HCT116 (cell line): ENCODE measurements around the gene TPST1. TPM values are rescaled to one million over a fixed set of nuclear protein-coding genes. Genes with fewer than 3 reads are reported as not detected.

Experiments used
- ATAC-seq: fragments of 200-7000 bp; cut with Tn5 transposase; 2 replicates; pipeline ENCODE4 v1.9.1; 2020; ENCODE audit warnings: mild to moderate bottlenecking, moderate library complexity
- BruUV-seq: library from RNA; stranded (reverse); fragments of 400-500 nt; replicated peaks from 2 replicates; lab custom pipeline; 2021; lab: Mats Ljungman, UMichigan
- CTCF ChIA-PET: fragments of 300-600 bp; sonication (Branson Sonifier 250); formaldehyde crosslinking; loops from one replicate; lab custom pipeline; 2021; ENCODE audit warnings: antibody characterized with exemption; lab: Charles Lee
- POLR2A ChIA-PET: fragments of 300-600, 350-600 bp; sonication (Branson Sonifier 250); formaldehyde crosslinking; loops from one replicate; lab custom pipeline; 2021; ENCODE audit warnings: antibody characterized with exemption; lab: Charles Lee
- RAD21 ChIA-PET, 2 experiments: fragments of 300-600 bp; sonication (Branson Sonifier 250); formaldehyde crosslinking; loops; one replicate each; lab custom pipeline; 2023; ENCODE audit warnings: low total read pairs in 2 of 2; ENCODE audit not compliant: uncharacterized antibody in 2 of 2, unreplicated experiment in 2 of 2, low non-redundant PET in 1 of 2; lab: Charles Lee
- DNase-seq: peaks from one replicate; pipeline ENCODE4 v3.0.0-alpha.2; 2010; ENCODE audit warnings: low read depth, low spot score
- H2AFZ ChIP-seq: fragments of 200-600 bp; shearing (Covaris generic), sonication (generic); 2 replicates; pipeline ENCODE4 v1.6.1; 2017; ENCODE audit warnings: low read depth, mixed run types, mixed read lengths, antibody characterized with exemption, low read length; ENCODE audit not compliant: poor library complexity, severe bottlenecking
- H3K27ac ChIP-seq: 2 replicates; pipeline ENCODE4 v1.5.1; 2012; ENCODE audit warnings: low read depth, low read length
- H3K27me3 ChIP-seq: fragments of 200-600 bp; sonication (generic); 2 replicates; pipeline ENCODE4 v1.6.1; 2016; ENCODE audit warnings: mixed run types, low read length, mixed read lengths; ENCODE audit not compliant: insufficient read depth
- H3K36me3 ChIP-seq, 2 experiments: fragments of 200-500 bp in 1 of 2; fragments of 200-600 bp in 1 of 2; sonication (Bioruptor generic) in 1 of 2; sonication (generic) in 1 of 2; 2 replicates each; pipeline versions ENCODE4 v1.5.1 to v1.6.1; 2014 to 2016; ENCODE audit warnings: low read length in 2 of 2, inconsistent platforms in 1 of 2, mixed read lengths in 1 of 2, mixed run types in 1 of 2; ENCODE audit not compliant: insufficient read depth in 2 of 2, control insufficient read depth in 1 of 2
- H3K4me1 ChIP-seq, 2 experiments: fragments of 200-600 bp in 1 of 2; sonication (generic) in 1 of 2; 2 replicates each; pipeline versions ENCODE4 v1.5.1 to v1.6.1; 2012 to 2017; ENCODE audit warnings: low read length in 2 of 2, inconsistent platforms in 1 of 2, mild to moderate bottlenecking in 1 of 2, mixed read lengths in 1 of 2, mixed run types in 1 of 2, moderate library complexity in 1 of 2; ENCODE audit not compliant: insufficient read depth in 2 of 2, control insufficient read depth in 1 of 2
- H3K4me2 ChIP-seq: fragments of 200-600 bp; sonication (generic); 2 replicates; pipeline ENCODE4 v1.6.1; 2017; ENCODE audit warnings: mixed run types, low read length, mixed read lengths
- H3K4me3 ChIP-seq, 2 experiments: fragments of 200-600 bp in 1 of 2; sonication (generic) in 1 of 2; replicated peaks in 1 of 2; 2 replicates each; pipeline ENCODE4 v1.5.1; 2011 to 2016; ENCODE audit warnings: low read length in 2 of 2, control low read depth in 1 of 2, low read depth in 1 of 2, mild to moderate bottlenecking in 1 of 2, mixed read lengths in 1 of 2, mixed run types in 1 of 2
- H3K79me2 ChIP-seq: fragments of 200-600 bp; sonication (generic); 2 replicates; pipeline ENCODE4 v1.6.1; 2017; ENCODE audit warnings: mild to moderate bottlenecking, mixed run types, low read length, moderate library complexity, mixed read lengths; ENCODE audit not compliant: insufficient read depth
- H3K9ac ChIP-seq: fragments of 200-600 bp; sonication (generic); 2 replicates; pipeline ENCODE4 v1.6.1; 2016; ENCODE audit warnings: low read length, mixed read lengths
- H3K9me2 ChIP-seq: fragments of 200-600 bp; sonication (generic), shearing (Covaris generic); 2 replicates; pipeline ENCODE4 v1.6.1; 2017; ENCODE audit warnings: mixed run types, mild to moderate bottlenecking, moderate library complexity; ENCODE audit not compliant: insufficient read depth
- H3K9me3 ChIP-seq, 2 experiments: fragments of 200-500 bp in 1 of 2; fragments of 200-600 bp in 1 of 2; sonication (Bioruptor generic) in 1 of 2; sonication (generic) in 1 of 2; 2 replicates each; pipeline ENCODE4 v1.6.1; 2014 to 2017; ENCODE audit warnings: low read length in 2 of 2, mixed read lengths in 2 of 2, inconsistent platforms in 1 of 2, low read depth in 1 of 2, mild to moderate bottlenecking in 1 of 2, mixed run types in 1 of 2, moderate library complexity in 1 of 2; ENCODE audit not compliant: control insufficient read depth in 1 of 2, insufficient read depth in 1 of 2
- H4K20me1 ChIP-seq: fragments of 200-600 bp; sonication (generic), shearing (Covaris generic); 2 replicates; pipeline ENCODE4 v1.6.1; 2017; ENCODE audit warnings: mixed run types, mild to moderate bottlenecking, moderate library complexity; ENCODE audit not compliant: insufficient read depth
- EGR1 ChIP-seq: IDR thresholded peaks from 2 replicates; pipeline ENCODE4 v1.6.1; 2012; ENCODE audit warnings: low read depth
- ELF1 ChIP-seq: IDR thresholded peaks from 2 replicates; pipeline ENCODE4 v1.6.1; 2012; ENCODE audit warnings: low read depth, borderline replicate concordance
- EZH2 ChIP-seq: fragments of 200-600 bp; sonication (generic); IDR thresholded peaks from 2 replicates; pipeline ENCODE4 v1.6.1; 2017; ENCODE audit warnings: antibody characterized with exemption, mixed run types
- EZH2phosphoT487 ChIP-seq: fragments of 200-600 bp; IDR thresholded peaks from 2 replicates; pipeline ENCODE4 v1.6.1; 2018; ENCODE audit warnings: antibody characterized with exemption, borderline replicate concordance
- FOSL1 ChIP-seq: IDR thresholded peaks from 2 replicates; pipeline ENCODE4 v1.6.1; 2012; ENCODE audit warnings: low read depth
- POLR2AphosphoS5 ChIP-seq: IDR thresholded peaks from 2 replicates; pipeline ENCODE4 v1.6.1; 2011; ENCODE audit warnings: mild to moderate bottlenecking, low read depth, low read length, moderate library complexity
- RAD21 ChIP-seq: IDR thresholded peaks from 2 replicates; pipeline ENCODE4 v1.6.1; 2012; ENCODE audit warnings: low read depth, mild to moderate bottlenecking
- SIN3A ChIP-seq: IDR thresholded peaks from 2 replicates; pipeline ENCODE4 v1.6.1; 2012; ENCODE audit warnings: low read depth
- SRF ChIP-seq: IDR thresholded peaks from 2 replicates; pipeline ENCODE4 v1.6.1; 2012; ENCODE audit warnings: low read depth
- TCF7L2 ChIP-seq: IDR thresholded peaks from 2 replicates; pipeline ENCODE4 v1.7.0; 2011; ENCODE audit warnings: borderline replicate concordance, inconsistent platforms; ENCODE audit not compliant: insufficient read depth, insufficient read length; ENCODE audit errors: extremely low read depth
- ZFX ChIP-seq: fragments of 450-650 bp; IDR thresholded peaks from 2 replicates; pipeline ENCODE4 v1.6.1; 2017
- ZNF274 ChIP-seq: fragments of 200-500 bp; sonication (Bioruptor generic); IDR thresholded peaks from 2 replicates; pipeline ENCODE4 v1.6.1; 2014; ENCODE audit warnings: mild to moderate bottlenecking, low read depth, low read length, inconsistent platforms
- intact Hi-C: fragments of 100-400 bp; cut with micrococcal nuclease; formaldehyde crosslinking; loops from 2 replicates; pipeline ENCODE4 v1.10.0; 2022
- total RNA-seq: library from RNA; stranded (reverse); gene quantifications from one replicate; pipeline ENCODE4 v1.2.1, GENCODE V29; 2021; ENCODE audit not compliant: unreplicated experiment
- TF ChIP-seq, protein P1 (sequence below): IDR thresholded peaks from 2 replicates; pipeline ENCODE4 v1.6.1; 2012
- TF ChIP-seq, protein P2 (sequence below): IDR thresholded peaks from 2 replicates; pipeline ENCODE4 v1.6.1; 2011; ENCODE audit warnings: mild to moderate bottlenecking, low read length, moderate library complexity; ENCODE audit not compliant: insufficient replicate concordance; ENCODE audit errors: extremely low read depth
- TF ChIP-seq, protein P3 (sequence below): IDR thresholded peaks from 2 replicates; pipeline ENCODE4 v1.6.1; 2012
- TF ChIP-seq, protein P4 (sequence below), 3 experiments: fragments of 200-600 bp in 1 of 3; sonication (generic) in 1 of 3; IDR thresholded peaks in 2 of 3; conservative IDR thresholded peaks in 1 of 3; 2 replicates each; pipeline ENCODE4 v1.5.1; 2012 to 2017; ENCODE audit warnings: low read depth in 2 of 3, low read length in 2 of 3, antibody characterized with exemption in 1 of 3, borderline replicate concordance in 1 of 3, control low read depth in 1 of 3, mild to moderate bottlenecking in 1 of 3, mixed read lengths in 1 of 3, mixed run types in 1 of 3, moderate library complexity in 1 of 3; ENCODE audit not compliant: insufficient read depth in 1 of 3
- TF ChIP-seq, protein P5 (sequence below): IDR thresholded peaks from 2 replicates; pipeline ENCODE4 v1.6.1; 2012; ENCODE audit warnings: low read depth

The TPST1 gene
- total RNA-seq, 1 experiment from 2014 or later = 11.4 TPM

DNA sequence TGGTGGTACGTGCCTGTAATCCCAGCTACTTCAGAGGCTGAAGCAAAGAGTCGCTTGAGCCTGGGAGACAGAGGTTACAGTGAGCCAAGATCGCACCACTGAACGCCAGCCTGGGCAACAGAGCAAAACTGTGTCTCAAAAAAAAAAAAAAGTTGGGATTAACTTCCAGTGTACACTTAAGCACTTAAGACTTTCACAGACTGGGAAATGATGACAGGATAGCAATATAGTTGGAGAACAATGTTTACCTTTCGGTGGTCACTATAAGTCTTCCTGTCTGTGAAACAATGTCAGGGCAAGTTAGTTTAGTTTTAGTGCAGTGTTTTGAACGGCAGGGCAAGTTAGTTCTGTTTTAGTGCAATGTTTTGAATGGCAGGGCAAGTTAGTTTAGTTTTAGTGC is 130.2 kb downstream of the TPST1 start:
- TF ChIP-seq ZNF274 = no peak
- TF ChIP-seq TCF7L2 = no peak
- TF ChIP-seq ZFX = no peak
- TF ChIP-seq, protein P1, sequence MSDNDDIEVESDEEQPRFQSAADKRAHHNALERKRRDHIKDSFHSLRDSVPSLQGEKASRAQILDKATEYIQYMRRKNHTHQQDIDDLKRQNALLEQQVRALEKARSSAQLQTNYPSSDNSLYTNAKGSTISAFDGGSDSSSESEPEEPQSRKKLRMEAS = no peak
- no peak for TF ChIP-seq SRF
- TF ChIP-seq POLR2AphosphoS5 = no peak
- TF ChIP-seq FOSL1 = no peak
- TF ChIP-seq, protein P2, sequence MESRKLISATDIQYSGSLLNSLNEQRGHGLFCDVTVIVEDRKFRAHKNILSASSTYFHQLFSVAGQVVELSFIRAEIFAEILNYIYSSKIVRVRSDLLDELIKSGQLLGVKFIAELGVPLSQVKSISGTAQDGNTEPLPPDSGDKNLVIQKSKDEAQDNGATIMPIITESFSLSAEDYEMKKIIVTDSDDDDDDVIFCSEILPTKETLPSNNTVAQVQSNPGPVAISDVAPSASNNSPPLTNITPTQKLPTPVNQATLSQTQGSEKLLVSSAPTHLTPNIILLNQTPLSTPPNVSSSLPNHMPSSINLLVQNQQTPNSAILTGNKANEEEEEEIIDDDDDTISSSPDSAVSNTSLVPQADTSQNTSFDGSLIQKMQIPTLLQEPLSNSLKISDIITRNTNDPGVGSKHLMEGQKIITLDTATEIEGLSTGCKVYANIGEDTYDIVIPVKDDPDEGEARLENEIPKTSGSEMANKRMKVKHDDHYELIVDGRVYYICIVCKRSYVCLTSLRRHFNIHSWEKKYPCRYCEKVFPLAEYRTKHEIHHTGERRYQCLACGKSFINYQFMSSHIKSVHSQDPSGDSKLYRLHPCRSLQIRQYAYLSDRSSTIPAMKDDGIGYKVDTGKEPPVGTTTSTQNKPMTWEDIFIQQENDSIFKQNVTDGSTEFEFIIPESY = no peak
- TF ChIP-seq EZH2 = no peak
- no peak for TF ChIP-seq EZH2phosphoT487
- no peak for TF ChIP-seq RAD21
- TF ChIP-seq, protein P3, sequence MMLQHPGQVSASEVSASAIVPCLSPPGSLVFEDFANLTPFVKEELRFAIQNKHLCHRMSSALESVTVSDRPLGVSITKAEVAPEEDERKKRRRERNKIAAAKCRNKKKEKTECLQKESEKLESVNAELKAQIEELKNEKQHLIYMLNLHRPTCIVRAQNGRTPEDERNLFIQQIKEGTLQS = no peak
- no peak for TF ChIP-seq EGR1
- TF ChIP-seq, protein P4, sequence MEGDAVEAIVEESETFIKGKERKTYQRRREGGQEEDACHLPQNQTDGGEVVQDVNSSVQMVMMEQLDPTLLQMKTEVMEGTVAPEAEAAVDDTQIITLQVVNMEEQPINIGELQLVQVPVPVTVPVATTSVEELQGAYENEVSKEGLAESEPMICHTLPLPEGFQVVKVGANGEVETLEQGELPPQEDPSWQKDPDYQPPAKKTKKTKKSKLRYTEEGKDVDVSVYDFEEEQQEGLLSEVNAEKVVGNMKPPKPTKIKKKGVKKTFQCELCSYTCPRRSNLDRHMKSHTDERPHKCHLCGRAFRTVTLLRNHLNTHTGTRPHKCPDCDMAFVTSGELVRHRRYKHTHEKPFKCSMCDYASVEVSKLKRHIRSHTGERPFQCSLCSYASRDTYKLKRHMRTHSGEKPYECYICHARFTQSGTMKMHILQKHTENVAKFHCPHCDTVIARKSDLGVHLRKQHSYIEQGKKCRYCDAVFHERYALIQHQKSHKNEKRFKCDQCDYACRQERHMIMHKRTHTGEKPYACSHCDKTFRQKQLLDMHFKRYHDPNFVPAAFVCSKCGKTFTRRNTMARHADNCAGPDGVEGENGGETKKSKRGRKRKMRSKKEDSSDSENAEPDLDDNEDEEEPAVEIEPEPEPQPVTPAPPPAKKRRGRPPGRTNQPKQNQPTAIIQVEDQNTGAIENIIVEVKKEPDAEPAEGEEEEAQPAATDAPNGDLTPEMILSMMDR (IDR thresholded peaks at IDR 0.05 in 2 of 3, conservative IDR thresholded peaks at IDR 0.05 in 1 of 3; ENCODE audit: borderline replicate concordance in 1 of 3, insufficient read depth in 1 of 3, low read depth in 2 of 3, low read length in 2 of 3) = no peak
- no peak for TF ChIP-seq SIN3A
- TF ChIP-seq, protein P5, sequence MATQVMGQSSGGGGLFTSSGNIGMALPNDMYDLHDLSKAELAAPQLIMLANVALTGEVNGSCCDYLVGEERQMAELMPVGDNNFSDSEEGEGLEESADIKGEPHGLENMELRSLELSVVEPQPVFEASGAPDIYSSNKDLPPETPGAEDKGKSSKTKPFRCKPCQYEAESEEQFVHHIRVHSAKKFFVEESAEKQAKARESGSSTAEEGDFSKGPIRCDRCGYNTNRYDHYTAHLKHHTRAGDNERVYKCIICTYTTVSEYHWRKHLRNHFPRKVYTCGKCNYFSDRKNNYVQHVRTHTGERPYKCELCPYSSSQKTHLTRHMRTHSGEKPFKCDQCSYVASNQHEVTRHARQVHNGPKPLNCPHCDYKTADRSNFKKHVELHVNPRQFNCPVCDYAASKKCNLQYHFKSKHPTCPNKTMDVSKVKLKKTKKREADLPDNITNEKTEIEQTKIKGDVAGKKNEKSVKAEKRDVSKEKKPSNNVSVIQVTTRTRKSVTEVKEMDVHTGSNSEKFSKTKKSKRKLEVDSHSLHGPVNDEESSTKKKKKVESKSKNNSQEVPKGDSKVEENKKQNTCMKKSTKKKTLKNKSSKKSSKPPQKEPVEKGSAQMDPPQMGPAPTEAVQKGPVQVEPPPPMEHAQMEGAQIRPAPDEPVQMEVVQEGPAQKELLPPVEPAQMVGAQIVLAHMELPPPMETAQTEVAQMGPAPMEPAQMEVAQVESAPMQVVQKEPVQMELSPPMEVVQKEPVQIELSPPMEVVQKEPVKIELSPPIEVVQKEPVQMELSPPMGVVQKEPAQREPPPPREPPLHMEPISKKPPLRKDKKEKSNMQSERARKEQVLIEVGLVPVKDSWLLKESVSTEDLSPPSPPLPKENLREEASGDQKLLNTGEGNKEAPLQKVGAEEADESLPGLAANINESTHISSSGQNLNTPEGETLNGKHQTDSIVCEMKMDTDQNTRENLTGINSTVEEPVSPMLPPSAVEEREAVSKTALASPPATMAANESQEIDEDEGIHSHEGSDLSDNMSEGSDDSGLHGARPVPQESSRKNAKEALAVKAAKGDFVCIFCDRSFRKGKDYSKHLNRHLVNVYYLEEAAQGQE = no peak
- no peak for TF ChIP-seq ELF1
- TF ChIP-seq, all 23 proteins: peak for 0
- Histone ChIP-seq H3K79me2 (no peaks in the 10 kb centered on the region), H3K9me3 (no peaks in the 10 kb centered on the region), H3K9ac (no peak overlapping the region), H2AFZ (no peak overlapping the region), H3K4me3 (no peak overlapping the region), H3K4me2 (no peak overlapping the region), H4K20me1 (no peaks in the 10 kb centered on the region), H3K4me1 (no peaks in the 10 kb centered on the region), H3K27ac (no peak overlapping the region), H3K27me3 (no peaks in the 10 kb centered on the region), H3K36me3 (no peaks in the 10 kb centered on the region), H3K9me2 (no peaks in the 10 kb centered on the region)
- DNase-seq (no peak), ATAC-seq (no peak)
- POLR2A ChIA-PET = no interaction called here
- BruUV-seq = no TSS peak
- CTCF ChIA-PET = no interaction called here
- RAD21 ChIA-PET = no interaction called here
- intact Hi-C loops = no loop called here
